A673 (cell line): ENCODE measurements around the gene IMMP2L.

Experiments
- CTCF ChIP-seq: fragments of 300-800, 200-600 bp; sonication (generic); conservative IDR thresholded peaks from 2 replicates; pipeline ENCODE4 v1.5.1; 2017; ENCODE audit warnings: low read depth, mild to moderate bottlenecking, antibody characterized with exemption, low read length, moderate library complexity, mixed read lengths
- EZH2 ChIP-seq: fragments of 200-600 bp; sonication (generic); IDR thresholded peaks from 2 replicates; pipeline ENCODE4 v1.6.1; 2017; ENCODE audit warnings: borderline replicate concordance, low read depth, mild to moderate bottlenecking, mixed read lengths, antibody characterized with exemption, low read length; ENCODE audit not compliant: poor library complexity, severe bottlenecking

DNA sequence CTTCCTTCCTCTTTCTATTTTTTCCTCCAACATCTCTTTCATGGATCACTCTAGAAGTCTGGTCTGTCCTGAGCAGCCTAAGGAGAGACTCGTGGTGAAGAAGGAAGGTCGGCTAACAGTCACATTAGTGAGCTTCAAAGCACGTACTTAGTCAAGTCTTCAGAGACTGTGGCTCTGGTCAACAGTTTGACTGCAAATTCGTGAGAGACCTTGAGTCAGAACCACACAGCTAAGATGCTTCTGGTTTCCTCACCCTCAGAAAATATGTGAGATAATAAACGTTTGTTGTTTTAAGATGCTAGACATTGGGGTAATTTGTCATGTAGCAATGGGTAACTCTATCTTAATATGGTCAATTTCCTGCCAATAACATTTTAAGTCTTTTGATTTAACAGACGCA lies 597.5 kb downstream of the IMMP2L start:
- no peak for TF ChIP-seq CTCF
- TF ChIP-seq EZH2: no peak
